ENCODE results near the gene ARPC2.
"Not testable (repeated sequence)": the region's sequence is repeated elsewhere in the genome, so short reads cannot be mapped to it uniquely, and the experiment has no call there.

Gene ARPC2

GRCh38 chr2:218271865-218272530 is 55.0 kb downstream of the ARPC2 start:
- no peak for DNase-seq

GRCh38 chr2:218272531-218273212 is 55.7 kb downstream of the ARPC2 start:
- peak; percentile 53 for DNase-seq

GRCh38 chr2:218273214-218273907 is 56.4 kb downstream of the ARPC2 start:
- not testable (repeated sequence) for DNase-seq

GRCh38 chr2:218273908-218274249 is 56.9 kb downstream of the ARPC2 start:
- DNase-seq = no peak

GRCh38 chr2:218274586-218274985 is 57.6 kb downstream of the ARPC2 start:
- DNase-seq = no peak

- DNase-seq = no peak
Observed at GRCh38 chr2:218275371-218276072, 58.5 kb downstream of the ARPC2 start.

GRCh38 chr2:218276986-218277755 is 60.2 kb downstream of the ARPC2 start:
- no peak for DNase-seq

- no peak for DNase-seq
Observed at GRCh38 chr2:218277921-218278320, 60.9 kb downstream of the ARPC2 start.

- no peak for DNase-seq
Observed at GRCh38 chr2:218278531-218279360, 61.8 kb downstream of the ARPC2 start.

GRCh38 chr2:218280260-218280870 is 63.4 kb downstream of the ARPC2 start:
- DNase-seq = no peak

- no peak for DNase-seq
Observed at GRCh38 chr2:218281449-218281848, 64.5 kb downstream of the ARPC2 start.

GRCh38 chr2:218282173-218282991 is 65.4 kb downstream of the ARPC2 start:
- no peak for DNase-seq

GRCh38 chr2:218284106-218284811 is 67.3 kb downstream of the ARPC2 start:
- DNase-seq = no peak

GRCh38 chr2:218285604-218286003 is 68.6 kb downstream of the ARPC2 start:
- peak; percentile 26 for DNase-seq

GRCh38 chr2:218286570-218287459 is 69.8 kb downstream of the ARPC2 start:
- DNase-seq = no peak

- no peak for DNase-seq
Observed at GRCh38 chr2:218289639-218290315, 72.8 kb downstream of the ARPC2 start.

- DNase-seq = no peak
Observed at GRCh38 chr2:218290316-218291261, 73.6 kb downstream of the ARPC2 start.

Data from NCI-H1694 treated with DMSO at 0.1 percent for 48 hours (cell line).